HEK293 (cell line): ENCODE results near the gene OR4D10.

Experiments
- KLF17 ChIP-seq: fragments of 450-650 bp; formaldehyde crosslinking; IDR thresholded peaks from 2 replicates; pipeline ENCODE4 v1.5.1; 2016; ENCODE audit warnings: missing biosample characterization, missing genetic modification characterization
- TCF7L2 ChIP-seq: IDR thresholded peaks from 2 replicates; pipeline ENCODE4 v1.6.1; 2011; ENCODE audit warnings: low read depth, mild to moderate bottlenecking, inconsistent platforms, low read length, moderate library complexity, borderline replicate concordance
- TSHZ1 ChIP-seq: fragments of 450-650 bp; formaldehyde crosslinking; IDR thresholded peaks from 2 replicates; pipeline ENCODE4 v1.5.1; 2016; ENCODE audit warnings: missing biosample characterization, missing genetic modification characterization, borderline replicate concordance
- ZNF223 ChIP-seq: fragments of 450-650 bp; formaldehyde crosslinking; IDR thresholded peaks from 2 replicates; pipeline ENCODE4 v1.5.1; 2016; ENCODE audit warnings: missing biosample characterization, missing genetic modification characterization
- ZNF549 ChIP-seq: fragments of 450-650 bp; IDR thresholded peaks from 2 replicates; pipeline ENCODE4 v1.5.1; 2018; ENCODE audit warnings: missing biosample characterization, missing genetic modification characterization, mild to moderate bottlenecking, inconsistent platforms, moderate library complexity
- ZSCAN30 ChIP-seq: fragments of 450-650 bp; IDR thresholded peaks from 2 replicates; pipeline ENCODE4 v1.5.1; 2018; ENCODE audit warnings: missing biosample characterization, mild to moderate bottlenecking, missing genetic modification characterization, moderate library complexity
- TF ChIP-seq, protein P1 (sequence below): fragments of 450-650 bp; formaldehyde crosslinking; IDR thresholded peaks from 2 replicates; pipeline ENCODE4 v1.5.1; 2016; ENCODE audit warnings: missing biosample characterization, missing genetic modification characterization
- TF ChIP-seq, protein P2 (sequence below): fragments of 450-650 bp; formaldehyde crosslinking; IDR thresholded peaks from 2 replicates; pipeline ENCODE4 v1.5.1; 2016; ENCODE audit warnings: missing biosample characterization, missing genetic modification characterization

GRCh38 chr11:59473015-59473414 lies at the start of gene OR4D10:
- no peak for TF ChIP-seq ZSCAN30 (tag by site-specific recombination)
- no peak for TF ChIP-seq KLF17
- no peak for TF ChIP-seq ZNF223
- TF ChIP-seq, protein P1, sequence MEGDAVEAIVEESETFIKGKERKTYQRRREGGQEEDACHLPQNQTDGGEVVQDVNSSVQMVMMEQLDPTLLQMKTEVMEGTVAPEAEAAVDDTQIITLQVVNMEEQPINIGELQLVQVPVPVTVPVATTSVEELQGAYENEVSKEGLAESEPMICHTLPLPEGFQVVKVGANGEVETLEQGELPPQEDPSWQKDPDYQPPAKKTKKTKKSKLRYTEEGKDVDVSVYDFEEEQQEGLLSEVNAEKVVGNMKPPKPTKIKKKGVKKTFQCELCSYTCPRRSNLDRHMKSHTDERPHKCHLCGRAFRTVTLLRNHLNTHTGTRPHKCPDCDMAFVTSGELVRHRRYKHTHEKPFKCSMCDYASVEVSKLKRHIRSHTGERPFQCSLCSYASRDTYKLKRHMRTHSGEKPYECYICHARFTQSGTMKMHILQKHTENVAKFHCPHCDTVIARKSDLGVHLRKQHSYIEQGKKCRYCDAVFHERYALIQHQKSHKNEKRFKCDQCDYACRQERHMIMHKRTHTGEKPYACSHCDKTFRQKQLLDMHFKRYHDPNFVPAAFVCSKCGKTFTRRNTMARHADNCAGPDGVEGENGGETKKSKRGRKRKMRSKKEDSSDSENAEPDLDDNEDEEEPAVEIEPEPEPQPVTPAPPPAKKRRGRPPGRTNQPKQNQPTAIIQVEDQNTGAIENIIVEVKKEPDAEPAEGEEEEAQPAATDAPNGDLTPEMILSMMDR (tag by site-specific recombination) = no peak
- TF ChIP-seq, protein P2, sequence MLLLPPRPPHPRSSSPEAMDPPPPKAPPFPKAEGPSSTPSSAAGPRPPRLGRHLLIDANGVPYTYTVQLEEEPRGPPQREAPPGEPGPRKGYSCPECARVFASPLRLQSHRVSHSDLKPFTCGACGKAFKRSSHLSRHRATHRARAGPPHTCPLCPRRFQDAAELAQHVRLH (tag by site-specific recombination) = no peak
- TF ChIP-seq TSHZ1 = no peak
- TF ChIP-seq TCF7L2 = no peak
- no peak for TF ChIP-seq ZNF549 (tag by site-specific recombination)
